Thyroid gland (tissue), 4 donors: ENCODE measurements around the gene AP4B1.

Source experiments
- CTCF ChIP-seq, 6 experiments: fragments of 200-600 bp in 3 of 6; fragments of 450-650 bp in 3 of 6; sonication (generic) in 3 of 6; IDR thresholded peaks; one replicate each; pipeline ENCODE4 v1.5.1; 2016 to 2019; ENCODE audit warnings: antibody characterized with exemption in 6 of 6, mild to moderate bottlenecking in 2 of 6, inconsistent platforms in 1 of 6, moderate library complexity in 1 of 6
- POLR2A ChIP-seq, 2 donors: fragments of 450-650 bp; IDR thresholded peaks; one replicate each; pipeline ENCODE4 v1.6.1; 2017; ENCODE audit warnings: antibody characterized with exemption in 2 of 2, mild to moderate bottlenecking in 2 of 2, moderate library complexity in 1 of 2

- TF ChIP-seq POLR2A (IDR thresholded peaks at IDR 0.05) (no peak), CTCF (IDR thresholded peaks at IDR 0.05) (no peak)
Measured at GRCh38 chr1:113934511-113935055, 30.0 kb upstream of the AP4B1 start.
